ENCODE results near the gene TLR10.
"Not testable (repeated sequence)": the region's sequence is repeated elsewhere in the genome, so short reads cannot be mapped to it uniquely, and the experiment has no call there.

TLR10 gene

GRCh38 chr4:38802561-38803355, 20.0 kb upstream of the TLR10 start:
- no peak for DNase-seq

GRCh38 chr4:38800961-38801450, 18.2 kb upstream of the TLR10 start:
- DNase-seq, result no peak

GRCh38 chr4:38800366-38800765, 17.6 kb upstream of the TLR10 start:
- DNase-seq, result no peak

GRCh38 chr4:38795087-38795486, 12.3 kb upstream of the TLR10 start:
- DNase-seq, result no peak

- DNase-seq, result no peak
These were observed 11.3 kb upstream of the TLR10 start for GRCh38 chr4:38794051-38794450.

- DNase-seq, result no peak
These were observed 8.2 kb upstream of the TLR10 start for GRCh38 chr4:38791010-38791409.

GRCh38 chr4:38788317-38788716, 5.5 kb upstream of the TLR10 start:
- DNase-seq, result no peak

- no peak for DNase-seq
These were observed 4.9 kb upstream of the TLR10 start for GRCh38 chr4:38787693-38788092.

GRCh38 chr4:38785901-38786402, 3.2 kb upstream of the TLR10 start:
- DNase-seq, result no peak

- no peak for DNase-seq
These were observed 2.4 kb upstream of the TLR10 start for GRCh38 chr4:38785041-38785790.

- no peak for DNase-seq
These were observed 1.4 kb upstream of the TLR10 start for GRCh38 chr4:38784141-38784540.

GRCh38 chr4:38783109-38783460, 295 bp upstream of the TLR10 start:
- DNase-seq, result no peak

- no peak for DNase-seq
These were observed 932 bp downstream of the TLR10 start for GRCh38 chr4:38781854-38782261.

- no peak for DNase-seq
These were observed 1.8 kb downstream of the TLR10 start for GRCh38 chr4:38780833-38781484.

- DNase-seq, result no peak
These were observed 3.0 kb downstream of the TLR10 start for GRCh38 chr4:38779790-38780189.

GRCh38 chr4:38777925-38778324, 4.9 kb downstream of the TLR10 start:
- not testable (repeated sequence) for DNase-seq

GRCh38 chr4:38775326-38775725, 7.5 kb downstream of the TLR10 start:
- DNase-seq, result no peak

- no peak for DNase-seq
These were observed 8.4 kb downstream of the TLR10 start for GRCh38 chr4:38774181-38774955.

GRCh38 chr4:38770281-38770680, 12.5 kb downstream of the TLR10 start:
- not testable (repeated sequence) for DNase-seq

GRCh38 chr4:38769857-38770256, 12.9 kb downstream of the TLR10 start:
- DNase-seq, result no peak

- DNase-seq, result no peak
These were observed 13.3 kb downstream of the TLR10 start for GRCh38 chr4:38769441-38769840.

GRCh38 chr4:38768968-38769394, 13.8 kb downstream of the TLR10 start:
- no peak for DNase-seq

GRCh38 chr4:38766940-38767339, 15.8 kb downstream of the TLR10 start:
- not testable (repeated sequence) for DNase-seq
